NCI-H2196 treated with DMSO at 0.1 percent for 48 hours (cell line): ENCODE measurements around the gene TULP4.
A peak's percentile ranks its signal among the peaks of the same experiment; 100 is the strongest.
"Not testable (repeated sequence)": the region's sequence is repeated elsewhere in the genome, so short reads cannot be mapped to it uniquely, and the experiment has no call there.

ENCODE experiments used
- DNase-seq: peaks from one replicate; lab custom pipeline; 2025; ENCODE audit not compliant: unreplicated experiment; lab: John Stamatoyannopoulos, UW

Gene TULP4

GRCh38 chr6:158460602-158461169 lies 148.4 kb downstream of the TULP4 start:
- DNase-seq, result no peak

GRCh38 chr6:158461954-158462353 lies 149.7 kb downstream of the TULP4 start:
- no peak for DNase-seq

GRCh38 chr6:158464483-158464882 lies 152.2 kb downstream of the TULP4 start:
- no peak for DNase-seq

- DNase-seq, result no peak
Measured at GRCh38 chr6:158465257-158465656, 153.0 kb downstream of the TULP4 start.

GRCh38 chr6:158465747-158466146 lies 153.5 kb downstream of the TULP4 start:
- DNase-seq, result no peak

- DNase-seq, result peak; percentile 4
Measured at GRCh38 chr6:158467923-158468322, 155.7 kb downstream of the TULP4 start.

- no peak for DNase-seq
Measured at GRCh38 chr6:158468666-158469065, 156.4 kb downstream of the TULP4 start.

- DNase-seq, result not testable (repeated sequence)
Measured at GRCh38 chr6:158470023-158470422, 157.8 kb downstream of the TULP4 start.

- DNase-seq, result no peak
Measured at GRCh38 chr6:158471339-158471738, 159.1 kb downstream of the TULP4 start.

GRCh38 chr6:158472447-158472846 lies 160.2 kb downstream of the TULP4 start:
- no peak for DNase-seq

- DNase-seq, result no peak
Measured at GRCh38 chr6:158474961-158475343, 162.7 kb downstream of the TULP4 start.

- peak; percentile 50 for DNase-seq
Measured at GRCh38 chr6:158475344-158476302, 163.4 kb downstream of the TULP4 start.

- no peak for DNase-seq
Measured at GRCh38 chr6:158476389-158476788, 164.1 kb downstream of the TULP4 start.

GRCh38 chr6:158477722-158478121 lies 165.5 kb downstream of the TULP4 start:
- not testable (repeated sequence) for DNase-seq

- no peak for DNase-seq
Measured at GRCh38 chr6:158480989-158481388, 168.7 kb downstream of the TULP4 start.

- no peak for DNase-seq
Measured at GRCh38 chr6:158481690-158482473, 169.6 kb downstream of the TULP4 start.

GRCh38 chr6:158485431-158485830 lies 173.2 kb downstream of the TULP4 start:
- DNase-seq, result no peak

GRCh38 chr6:158487495-158487894 lies 175.2 kb downstream of the TULP4 start:
- no peak for DNase-seq

GRCh38 chr6:158488065-158488464 lies 175.8 kb downstream of the TULP4 start:
- DNase-seq, result no peak

GRCh38 chr6:158489441-158489840 lies 177.2 kb downstream of the TULP4 start:
- DNase-seq, result no peak

- DNase-seq, result no peak
Measured at GRCh38 chr6:158492881-158493280, 180.6 kb downstream of the TULP4 start.

- no peak for DNase-seq
Measured at GRCh38 chr6:158496700-158497099, 184.4 kb downstream of the TULP4 start.
